HCT116 (cell line): Measurements from ENCODE around the gene L1CAM. TPM values are rescaled to one million over a fixed set of nuclear protein-coding genes. Genes with fewer than 3 reads are reported as not detected.

Experiments
- ATAC-seq: fragments of 200-7000 bp; cut with Tn5 transposase; 2 replicates; pipeline ENCODE4 v1.9.1; 2020; ENCODE audit warnings: mild to moderate bottlenecking, moderate library complexity
- BruUV-seq: library from RNA; stranded (reverse); fragments of 400-500 nt; replicated peaks from 2 replicates; lab custom pipeline; 2021; lab: Mats Ljungman, UMichigan
- CTCF ChIA-PET: fragments of 300-600 bp; sonication (Branson Sonifier 250); formaldehyde crosslinking; loops from one replicate; lab custom pipeline; 2021; ENCODE audit warnings: antibody characterized with exemption; lab: Charles Lee
- POLR2A ChIA-PET: fragments of 300-600, 350-600 bp; sonication (Branson Sonifier 250); formaldehyde crosslinking; loops from one replicate; lab custom pipeline; 2021; ENCODE audit warnings: antibody characterized with exemption; lab: Charles Lee
- RAD21 ChIA-PET, 2 experiments: fragments of 300-600 bp; sonication (Branson Sonifier 250); formaldehyde crosslinking; loops; one replicate each; lab custom pipeline; 2023; ENCODE audit warnings: low total read pairs in 2 of 2; ENCODE audit not compliant: uncharacterized antibody in 2 of 2, unreplicated experiment in 2 of 2, low non-redundant PET in 1 of 2; lab: Charles Lee
- DNase-seq: peaks from one replicate; pipeline ENCODE4 v3.0.0-alpha.2; 2010; ENCODE audit warnings: low read depth, low spot score
- H2AFZ ChIP-seq: fragments of 200-600 bp; shearing (Covaris generic), sonication (generic); 2 replicates; pipeline ENCODE4 v1.6.1; 2017; ENCODE audit warnings: low read depth, mixed run types, mixed read lengths, antibody characterized with exemption, low read length; ENCODE audit not compliant: poor library complexity, severe bottlenecking
- H3K27ac ChIP-seq: 2 replicates; pipeline ENCODE4 v1.5.1; 2012; ENCODE audit warnings: low read depth, low read length
- H3K27me3 ChIP-seq: fragments of 200-600 bp; sonication (generic); 2 replicates; pipeline ENCODE4 v1.6.1; 2016; ENCODE audit warnings: mixed run types, low read length, mixed read lengths; ENCODE audit not compliant: insufficient read depth
- H3K36me3 ChIP-seq, 2 experiments: fragments of 200-500 bp in 1 of 2; fragments of 200-600 bp in 1 of 2; sonication (Bioruptor generic) in 1 of 2; sonication (generic) in 1 of 2; 2 replicates each; pipeline versions ENCODE4 v1.5.1 to v1.6.1; 2014 to 2016; ENCODE audit warnings: low read length in 2 of 2, inconsistent platforms in 1 of 2, mixed read lengths in 1 of 2, mixed run types in 1 of 2; ENCODE audit not compliant: insufficient read depth in 2 of 2, control insufficient read depth in 1 of 2
- H3K4me1 ChIP-seq, 2 experiments: fragments of 200-600 bp in 1 of 2; sonication (generic) in 1 of 2; 2 replicates each; pipeline versions ENCODE4 v1.5.1 to v1.6.1; 2012 to 2017; ENCODE audit warnings: low read length in 2 of 2, inconsistent platforms in 1 of 2, mild to moderate bottlenecking in 1 of 2, mixed read lengths in 1 of 2, mixed run types in 1 of 2, moderate library complexity in 1 of 2; ENCODE audit not compliant: insufficient read depth in 2 of 2, control insufficient read depth in 1 of 2
- H3K4me2 ChIP-seq: fragments of 200-600 bp; sonication (generic); 2 replicates; pipeline ENCODE4 v1.6.1; 2017; ENCODE audit warnings: mixed run types, low read length, mixed read lengths
- H3K4me3 ChIP-seq, 2 experiments: fragments of 200-600 bp in 1 of 2; sonication (generic) in 1 of 2; replicated peaks in 1 of 2; 2 replicates each; pipeline ENCODE4 v1.5.1; 2011 to 2016; ENCODE audit warnings: low read length in 2 of 2, control low read depth in 1 of 2, low read depth in 1 of 2, mild to moderate bottlenecking in 1 of 2, mixed read lengths in 1 of 2, mixed run types in 1 of 2
- H3K79me2 ChIP-seq: fragments of 200-600 bp; sonication (generic); 2 replicates; pipeline ENCODE4 v1.6.1; 2017; ENCODE audit warnings: mild to moderate bottlenecking, mixed run types, low read length, moderate library complexity, mixed read lengths; ENCODE audit not compliant: insufficient read depth
- H3K9ac ChIP-seq: fragments of 200-600 bp; sonication (generic); 2 replicates; pipeline ENCODE4 v1.6.1; 2016; ENCODE audit warnings: low read length, mixed read lengths
- H3K9me2 ChIP-seq: fragments of 200-600 bp; sonication (generic), shearing (Covaris generic); 2 replicates; pipeline ENCODE4 v1.6.1; 2017; ENCODE audit warnings: mixed run types, mild to moderate bottlenecking, moderate library complexity; ENCODE audit not compliant: insufficient read depth
- H3K9me3 ChIP-seq, 2 experiments: fragments of 200-500 bp in 1 of 2; fragments of 200-600 bp in 1 of 2; sonication (Bioruptor generic) in 1 of 2; sonication (generic) in 1 of 2; 2 replicates each; pipeline ENCODE4 v1.6.1; 2014 to 2017; ENCODE audit warnings: low read length in 2 of 2, mixed read lengths in 2 of 2, inconsistent platforms in 1 of 2, low read depth in 1 of 2, mild to moderate bottlenecking in 1 of 2, mixed run types in 1 of 2, moderate library complexity in 1 of 2; ENCODE audit not compliant: control insufficient read depth in 1 of 2, insufficient read depth in 1 of 2
- H4K20me1 ChIP-seq: fragments of 200-600 bp; sonication (generic), shearing (Covaris generic); 2 replicates; pipeline ENCODE4 v1.6.1; 2017; ENCODE audit warnings: mixed run types, mild to moderate bottlenecking, moderate library complexity; ENCODE audit not compliant: insufficient read depth
- EZH2phosphoT487 ChIP-seq: fragments of 200-600 bp; IDR thresholded peaks from 2 replicates; pipeline ENCODE4 v1.6.1; 2018; ENCODE audit warnings: antibody characterized with exemption, borderline replicate concordance
- POLR2A ChIP-seq: IDR thresholded peaks from 2 replicates; pipeline ENCODE4 v1.7.0; 2011; ENCODE audit warnings: borderline replicate concordance; ENCODE audit not compliant: insufficient read depth, insufficient read length; ENCODE audit errors: extremely low read depth
- POLR2AphosphoS5 ChIP-seq: IDR thresholded peaks from 2 replicates; pipeline ENCODE4 v1.6.1; 2011; ENCODE audit warnings: mild to moderate bottlenecking, low read depth, low read length, moderate library complexity
- ZBTB33 ChIP-seq: IDR thresholded peaks from 2 replicates; pipeline ENCODE4 v1.6.1; 2011; ENCODE audit warnings: mild to moderate bottlenecking, low read length, moderate library complexity; ENCODE audit not compliant: insufficient replicate concordance; ENCODE audit errors: extremely low read depth
- ZFX ChIP-seq: fragments of 450-650 bp; IDR thresholded peaks from 2 replicates; pipeline ENCODE4 v1.6.1; 2017
- intact Hi-C: fragments of 100-400 bp; cut with micrococcal nuclease; formaldehyde crosslinking; loops from 2 replicates; pipeline ENCODE4 v1.10.0; 2022
- total RNA-seq: library from RNA; stranded (reverse); gene quantifications from one replicate; pipeline ENCODE4 v1.2.1, GENCODE V29; 2021; ENCODE audit not compliant: unreplicated experiment

L1CAM gene
- total RNA-seq, 1 experiment from 2014 or later, result 14.8 TPM

- H3K4me2 ChIP-seq, result peak within 1 kb of the TSS; percentile 87
- intact Hi-C loops, result no loop called here
- BruUV-seq, result TSS peak; percentile 96
Measured at GRCh38 chrX:153925739-153926551, 40.0 kb upstream of the L1CAM start, which contains the start of gene ARHGAP4. ARHGAP4 (minus strand) TSS chrX:153926264; CDS start chrX:153926202, 62 bp downstream.

More at GRCh38 chrX:153925739-153926551, 40.0 kb upstream of the L1CAM start, which contains the start of gene ARHGAP4:
- H3K36me3 ChIP-seq, result peaks cover 0 to 3% of the 10 kb centered on the region in 2 experiments; a peak in 1 of 4 replicates
- peaks cover 22 to 43% of the 10 kb centered on the region in 2 experiments for H3K4me1 ChIP-seq
- H3K9me3 ChIP-seq, result no peaks in the 10 kb centered on the region
- CTCF ChIA-PET, result interaction anchor here (2.5 kb wide), 2 partner anchors 21 kb away, joined by 12 to 14 read pairs; no protein-coding TSS in a partner anchor
- DNase-seq (peak; percentile 37), ATAC-seq (peak; percentile 31)
- peak within 1 kb of the TSS; percentile 80 for H3K9ac ChIP-seq
- no peaks in the 10 kb centered on the region for H3K9me2 ChIP-seq
- peak within 1 kb of the TSS; percentile 99 for H3K27ac ChIP-seq
- RAD21 ChIA-PET, result no interaction called here
- H3K79me2 ChIP-seq, result peaks cover 27% of the 10 kb centered on the region; the same call in 1 of the 2 replicates
- no peak within 1 kb of the TSS for H2AFZ ChIP-seq
- H3K27me3 ChIP-seq, result no peaks in the 10 kb centered on the region
- peak within 1 kb of the TSS; percentile 69 to 71 for H3K4me3 ChIP-seq
- no peaks in the 10 kb centered on the region for H4K20me1 ChIP-seq
- POLR2A ChIA-PET, result interaction anchor here (1.0 to 1.7 kb wide), 4 partner anchors 9 to 131 kb away, joined by 3 to 7 read pairs (median 4); partner anchors contain the start of genes HCFC1, IDH3G, NAA10 and SSR4
- peak; percentile 37; the same call in 1 of the 2 replicates for TF ChIP-seq ZFX
- peak; percentile 98 for TF ChIP-seq POLR2A
- no peak for TF ChIP-seq EZH2phosphoT487
- peak; percentile 79 for TF ChIP-seq POLR2AphosphoS5
- peak; percentile 38 for TF ChIP-seq ZBTB33
